Endometrial microvascular endothelial cells (primary cell): ENCODE results near the gene UBAC2. TPM values are rescaled to one million over a fixed set of nuclear protein-coding genes. Genes with fewer than 3 reads are reported as not detected.

Experiments
- in situ Hi-C: cut with HindIII; loops from 2 replicates; pipeline ENCODE4 v1.10.0; 2017; ENCODE audit warnings: low sequenced_read_pairs, low pct_unique_long_range_greater_than_20kb; ENCODE audit errors: inconsistent ontology term
- total RNA-seq: library from RNA; depleted of rRNA; stranded (reverse); fragments of >200 nt; gene quantifications from one replicate; pipeline ENCODE4 v1.2.3, GENCODE V29; 2015; ENCODE audit errors: inconsistent ontology term

UBAC2 gene
- total RNA-seq, 1 donor from 2014 or later = 56.8 TPM

- in situ Hi-C loops = no loop called here
Observed at GRCh38 chr13:99316224-99316623, 115.6 kb downstream of the UBAC2 start.

DNA sequence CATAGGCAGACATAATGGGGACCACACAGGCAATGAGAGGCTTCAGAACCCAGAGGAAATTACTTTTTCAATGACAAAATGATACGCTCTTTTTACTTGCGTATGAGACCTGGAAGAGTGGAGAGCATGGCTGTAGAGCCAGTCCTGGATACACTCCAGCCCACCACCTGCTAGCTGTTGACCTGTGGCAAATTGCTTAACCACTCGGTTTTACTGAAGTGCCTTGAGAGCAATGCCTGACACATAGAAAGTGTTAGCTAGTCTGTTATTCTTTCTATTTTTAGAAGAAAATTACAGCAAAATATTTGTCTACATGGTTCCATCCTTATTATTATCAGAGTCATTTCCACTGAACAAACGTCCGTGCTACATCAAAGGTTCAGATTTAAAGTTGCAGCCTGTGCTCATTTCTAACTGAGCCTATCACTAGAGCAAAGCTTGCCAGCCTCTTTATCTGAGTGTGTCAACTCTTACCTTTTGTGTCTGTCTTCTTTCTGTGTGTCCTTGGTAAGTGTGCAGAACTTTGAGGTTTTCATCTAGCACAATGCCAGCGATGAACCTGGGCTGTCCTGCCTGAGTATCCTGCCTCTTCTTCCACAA lies 116.1 kb downstream of the UBAC2 start:
- in situ Hi-C loops = no loop called here

GRCh38 chr13:99320693-99321481 lies 120.2 kb downstream of the UBAC2 start:
- in situ Hi-C loops = no loop called here

- in situ Hi-C loops = no loop called here
Observed at GRCh38 chr13:99321709-99322108, 121.1 kb downstream of the UBAC2 start.

DNA sequence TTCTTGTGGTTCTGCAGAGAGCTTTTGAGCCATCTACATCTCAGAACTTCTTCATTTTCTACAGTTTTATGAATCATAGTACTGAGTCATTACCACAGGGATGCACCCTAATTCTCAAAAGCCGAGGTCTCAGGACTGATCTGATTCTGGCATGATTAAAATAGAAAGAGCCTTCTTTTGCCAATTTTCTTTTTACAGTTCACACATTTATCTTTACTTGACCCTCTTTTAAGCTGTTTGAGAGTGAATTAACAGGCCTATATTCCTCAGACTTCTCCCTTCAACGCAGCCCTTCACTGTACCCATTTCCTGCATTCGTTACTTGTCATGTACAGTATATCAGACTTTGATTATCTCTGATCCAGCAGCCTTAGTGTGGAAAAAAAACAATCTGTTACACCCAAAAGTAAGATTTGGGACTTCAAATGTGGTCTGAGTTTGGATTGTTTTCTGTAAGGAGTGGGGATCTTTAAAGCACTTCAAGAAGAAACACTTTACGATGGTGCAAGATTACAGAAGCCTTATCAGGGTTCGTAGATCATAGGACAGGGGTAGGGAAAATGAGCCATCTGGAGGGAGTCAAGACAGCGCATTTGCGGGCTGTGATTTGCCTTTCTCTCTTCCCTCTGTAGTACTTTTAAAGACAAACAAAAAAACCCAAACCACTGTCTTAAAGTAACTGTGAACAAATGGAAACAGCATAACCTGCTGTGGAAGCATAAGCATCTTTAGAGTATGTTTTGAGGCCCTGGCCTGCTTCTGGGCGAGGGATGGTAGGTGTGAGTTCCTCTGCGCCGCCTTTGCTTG lies 121.8 kb downstream of the UBAC2 start:
- in situ Hi-C loops = no loop called here

- in situ Hi-C loops = no loop called here
Observed at GRCh38 chr13:99323488-99323887, 122.8 kb downstream of the UBAC2 start.

DNA sequence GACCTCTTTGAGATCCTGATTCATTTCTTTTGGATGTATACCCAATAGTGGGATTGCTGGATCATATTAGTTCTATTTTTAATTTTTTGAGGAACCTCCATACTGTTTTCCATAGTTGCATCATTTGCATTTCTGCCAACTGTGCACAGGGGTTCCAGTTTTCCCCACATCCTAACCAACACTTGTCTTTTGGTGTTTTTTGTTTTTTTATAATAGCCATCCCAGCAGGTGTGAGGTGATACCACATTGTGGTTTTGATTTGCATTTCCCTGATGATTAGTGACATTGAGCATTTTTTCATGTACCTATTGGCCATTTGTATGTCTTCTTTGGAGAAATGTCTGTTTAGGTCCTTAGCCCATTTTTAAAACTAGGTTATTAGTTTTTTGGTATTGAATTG lies 125.4 kb downstream of the UBAC2 start:
- in situ Hi-C loops = no loop called here

DNA sequence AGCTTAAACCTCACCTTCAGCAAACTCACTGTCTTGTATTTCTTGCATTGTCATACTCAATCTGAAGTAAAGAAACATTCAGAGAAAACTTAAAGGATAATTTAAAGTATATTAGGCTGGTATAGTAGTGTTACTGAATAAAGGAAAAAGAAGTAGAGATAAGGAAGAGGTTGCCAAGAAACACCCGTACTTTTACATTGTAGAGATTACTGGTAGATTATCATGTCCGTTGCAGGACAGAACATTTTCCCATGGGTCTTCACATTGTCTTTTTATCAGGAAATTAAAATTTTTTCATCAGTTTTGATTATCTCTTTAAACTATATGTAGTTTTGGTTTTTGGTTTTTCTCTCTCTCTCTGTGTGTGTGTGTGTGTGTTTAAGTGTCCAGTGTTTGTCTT lies 126.5 kb downstream of the UBAC2 start:
- in situ Hi-C loops = no loop called here

DNA sequence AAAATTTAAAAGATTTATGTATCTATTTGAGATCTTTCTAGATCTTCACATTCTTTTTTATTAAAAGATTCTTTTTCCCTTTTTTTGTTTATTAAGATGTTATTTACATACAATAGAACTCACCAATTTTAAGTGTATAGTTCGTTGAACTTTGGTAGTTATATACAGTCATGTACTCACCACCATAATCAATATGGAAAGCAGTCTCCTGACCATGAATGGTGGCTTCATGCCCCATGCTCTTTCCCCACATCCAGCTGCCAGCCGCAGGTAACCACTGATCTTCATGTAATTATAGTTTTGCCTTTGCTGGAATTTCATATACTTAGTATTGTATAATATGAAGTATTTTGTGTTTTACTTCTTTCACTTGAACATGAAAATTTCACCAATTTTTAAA lies 127.1 kb downstream of the UBAC2 start:
- in situ Hi-C loops = no loop called here

DNA sequence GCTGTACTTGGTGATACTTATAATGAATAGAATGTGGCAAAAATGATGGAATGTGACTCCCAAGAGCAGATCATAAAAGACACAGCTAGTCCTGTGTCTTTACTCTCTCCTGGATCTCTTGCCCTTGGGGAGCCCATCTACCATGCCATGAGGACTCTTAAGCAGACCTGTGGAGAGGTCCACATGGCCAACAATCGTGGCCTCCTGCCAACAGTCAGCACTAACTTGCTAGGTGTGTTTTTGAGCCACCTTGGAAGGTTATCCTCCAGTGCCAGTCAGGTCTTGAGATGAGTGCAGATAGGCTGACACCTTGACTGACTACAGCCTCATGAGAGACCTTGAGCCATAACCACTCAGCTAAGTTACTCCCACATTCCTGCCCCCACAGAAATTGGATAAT lies 128.8 kb downstream of the UBAC2 start:
- in situ Hi-C loops = no loop called here

DNA sequence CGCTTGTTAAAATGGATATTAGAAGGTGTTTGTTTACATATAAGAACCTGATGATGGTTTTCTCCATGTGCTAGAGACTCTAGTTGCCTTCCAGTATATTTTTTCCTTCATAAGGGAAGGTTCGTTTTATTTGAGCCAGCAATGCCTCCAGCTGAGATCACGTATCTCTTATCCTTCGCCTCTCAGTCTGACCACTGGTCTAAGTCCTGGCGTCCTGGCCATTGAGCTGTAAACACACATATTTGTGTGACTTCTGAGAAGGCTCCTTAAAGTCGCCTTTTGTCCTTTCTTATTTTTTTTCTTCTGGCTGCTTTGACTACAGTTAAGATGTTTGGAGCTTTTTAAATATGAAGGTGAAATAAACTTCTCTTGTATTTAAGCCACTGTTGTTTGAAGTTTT lies 130.3 kb downstream of the UBAC2 start:
- in situ Hi-C loops = no loop called here

- in situ Hi-C loops = no loop called here
Observed at GRCh38 chr13:99331881-99332293, 131.2 kb downstream of the UBAC2 start.

DNA sequence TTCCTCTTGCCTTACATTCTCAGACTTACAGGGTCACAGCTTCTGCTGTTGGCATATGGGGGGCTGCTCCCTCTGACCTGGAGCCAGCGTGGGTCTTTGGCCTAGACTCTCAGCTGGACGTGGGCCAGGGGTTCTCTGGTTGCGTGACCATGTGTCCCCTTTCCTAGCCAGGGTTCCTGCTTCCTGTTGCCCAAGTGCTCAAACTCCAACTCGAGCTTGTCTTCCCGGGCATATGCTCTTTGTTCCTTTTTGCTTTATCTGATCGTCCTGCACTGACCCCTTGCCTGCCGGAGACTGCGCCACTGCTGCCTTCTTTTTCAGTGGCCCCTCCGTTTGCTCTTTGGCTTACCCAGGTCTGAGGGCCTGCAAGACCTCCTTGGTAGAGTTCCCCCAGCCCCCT lies 131.8 kb downstream of the UBAC2 start:
- in situ Hi-C loops = no loop called here

DNA sequence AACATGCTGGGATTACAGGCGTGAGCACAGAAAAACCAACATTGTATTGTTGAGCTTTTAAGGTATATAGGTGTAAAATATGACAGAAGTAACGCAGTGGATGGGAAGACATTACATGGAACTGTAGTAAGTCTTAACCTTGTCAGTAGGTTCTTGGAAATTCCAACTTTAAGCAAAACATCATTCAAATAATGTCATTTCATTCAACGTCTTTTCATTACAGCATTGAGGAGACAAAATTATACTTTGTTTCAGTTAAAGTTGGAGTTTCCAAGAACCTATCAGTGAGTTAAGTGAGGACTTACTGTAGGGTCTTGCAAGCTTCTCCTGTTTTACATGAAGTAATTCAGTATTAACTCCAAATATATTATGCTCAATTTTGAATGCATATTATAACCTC lies 133.6 kb downstream of the UBAC2 start:
- in situ Hi-C loops = no loop called here

GRCh38 chr13:99335087-99335486 lies 134.4 kb downstream of the UBAC2 start:
- in situ Hi-C loops = no loop called here

DNA sequence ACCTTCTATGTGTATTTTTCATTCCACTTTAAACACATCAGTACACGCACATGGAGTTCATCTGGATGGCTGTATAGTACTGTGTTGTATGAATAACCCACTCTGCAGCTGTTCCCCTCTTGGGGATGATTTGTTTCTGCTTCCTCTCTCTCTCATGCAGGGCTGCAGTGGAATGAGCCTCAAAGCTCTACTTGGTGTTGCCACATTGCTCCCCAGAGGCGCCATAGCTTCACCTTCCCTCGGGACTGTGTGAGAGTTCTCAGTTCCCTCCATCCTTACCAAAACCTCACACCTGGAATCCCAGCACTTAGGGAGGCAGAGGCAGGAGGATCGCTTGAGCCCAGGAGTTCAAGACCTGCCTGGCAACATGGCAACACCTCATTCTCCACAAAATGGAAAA lies 134.9 kb downstream of the UBAC2 start:
- in situ Hi-C loops = no loop called here

DNA sequence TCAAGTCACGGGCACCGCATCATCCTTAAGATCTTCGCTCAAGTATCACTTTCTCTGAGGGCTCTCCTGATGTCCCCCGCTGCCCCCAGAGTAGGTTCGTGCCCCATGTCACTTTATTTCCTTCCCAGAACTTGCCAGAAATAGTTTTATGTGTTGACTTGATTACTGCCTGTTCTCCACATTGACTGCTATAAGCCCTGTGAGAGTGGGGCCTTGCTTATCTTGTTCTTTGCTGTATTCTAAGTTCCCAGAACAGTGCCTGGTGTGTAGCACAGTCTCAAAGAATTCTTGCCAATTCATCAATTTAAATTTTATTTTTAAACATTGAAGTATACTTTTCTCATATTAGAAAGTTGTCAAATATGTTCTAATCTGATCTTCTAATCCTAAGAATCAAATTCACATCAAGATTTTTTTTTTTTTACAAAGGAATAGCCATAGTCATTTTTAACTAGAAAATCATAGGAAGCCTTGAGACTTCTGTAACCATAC lies 138.6 kb downstream of the UBAC2 start:
- in situ Hi-C loops = no loop called here

DNA sequence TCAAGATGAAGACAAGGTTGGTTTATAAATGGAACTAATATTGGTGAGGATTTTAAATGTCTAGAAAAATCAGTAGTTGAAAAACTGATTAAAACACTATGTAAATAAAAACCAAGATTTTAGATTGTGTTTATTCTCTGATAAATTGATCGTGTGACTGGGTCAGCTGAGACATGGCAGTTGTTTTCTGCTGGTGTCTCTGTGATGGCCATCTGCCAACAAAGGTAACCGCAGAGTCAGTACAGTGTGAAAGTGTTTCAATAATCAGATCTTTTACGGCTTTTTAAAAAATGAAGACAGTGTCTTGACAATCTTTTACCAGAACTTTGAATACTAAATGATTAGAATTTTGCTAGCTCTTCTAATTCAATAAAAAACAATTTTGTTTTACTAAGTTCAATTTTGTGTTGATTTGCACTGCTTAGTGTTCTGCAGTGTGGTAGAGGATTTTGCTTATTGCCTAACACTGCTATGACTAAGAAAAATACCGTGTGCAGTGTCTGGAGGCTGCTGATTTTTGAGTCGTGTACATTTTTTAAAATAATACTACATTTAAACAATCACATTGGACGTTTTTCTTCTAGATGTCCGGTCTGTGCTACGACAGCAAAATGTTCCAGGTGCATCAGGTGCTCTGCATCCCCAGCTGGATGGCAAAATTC lies 139.2 kb downstream of the UBAC2 start:
- in situ Hi-C loops = no loop called here

DNA sequence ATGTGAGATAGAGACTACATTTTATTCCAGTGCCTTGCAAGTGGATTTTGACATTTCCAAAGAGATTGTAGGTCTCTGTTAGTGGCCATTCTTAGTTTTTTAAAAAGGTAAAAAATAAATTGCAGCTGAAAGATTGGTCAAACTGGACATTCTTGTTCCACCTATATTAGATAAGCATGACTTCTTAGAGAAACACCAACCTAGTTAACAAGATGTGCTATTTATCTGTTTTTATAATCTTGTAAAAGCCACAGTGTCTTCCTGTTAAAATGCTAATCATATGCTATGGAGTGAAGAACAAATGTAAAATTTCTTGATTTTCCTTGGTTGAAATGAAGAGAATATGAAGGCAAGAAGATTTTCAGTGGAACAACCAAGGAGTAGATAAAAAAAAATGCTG lies 140.0 kb downstream of the UBAC2 start:
- in situ Hi-C loops = no loop called here
